GM12892 (cell line): ENCODE measurements around the gene TAS2R39.

Experiments used
- POLR2A ChIP-seq: IDR thresholded peaks from 2 replicates; pipeline ENCODE4 v1.6.1; 2011; ENCODE audit warnings: low read depth, low read length, control low read depth
- POLR2AphosphoS5 ChIP-seq: IDR thresholded peaks from 2 replicates; pipeline ENCODE4 v1.6.1; 2011; ENCODE audit warnings: low read depth, low read length, control low read depth

DNA sequence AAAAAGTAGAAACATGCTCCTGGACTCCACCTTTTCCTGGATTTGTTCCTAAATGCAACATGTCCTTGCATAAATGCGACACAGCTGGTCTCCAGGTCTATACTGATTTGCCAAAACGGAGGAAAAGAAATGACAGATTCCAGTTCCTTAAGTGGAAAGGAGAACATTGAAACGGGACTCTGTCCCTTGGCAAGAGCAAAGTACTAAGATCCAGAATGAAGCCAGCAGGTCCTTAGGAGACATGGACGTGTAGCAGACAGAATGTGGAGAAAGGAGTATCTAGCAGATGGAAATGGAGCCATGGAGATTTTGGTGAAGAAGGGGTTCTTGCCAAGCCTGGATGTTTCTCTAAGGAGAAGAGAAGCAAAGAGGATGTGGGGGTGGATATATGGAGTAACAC, 35.2 kb upstream of the TAS2R39 start:
- no peak for TF ChIP-seq POLR2AphosphoS5
- no peak for TF ChIP-seq POLR2A
